Liver (tissue), 9 donors: ENCODE measurements around the gene SLC5A2. TPM values are rescaled to one million over a fixed set of nuclear protein-coding genes. Genes with fewer than 3 reads are reported as not detected.

Experiments used
- DNase-seq: peaks from one replicate; pipeline ENCODE4 v3.0.0-alpha.2; 2017; ENCODE audit warnings: low spot score
- H3K27ac ChIP-seq, 2 donors: one replicate each; pipeline ENCODE4 v1.7.0; 2013; ENCODE audit warnings: inconsistent platforms in 2 of 2, low read length in 2 of 2, control low read depth in 1 of 2, low read depth in 1 of 2, mild to moderate bottlenecking in 1 of 2
- H3K27me3 ChIP-seq, 4 donors: one replicate each; pipeline versions ENCODE4 v1.6.1 to v1.7.0; 2013; ENCODE audit warnings: low read length in 3 of 4, inconsistent platforms in 1 of 4, mild to moderate bottlenecking in 1 of 4, moderate library complexity in 1 of 4; ENCODE audit not compliant: control insufficient read depth in 4 of 4, insufficient read depth in 4 of 4
- H3K36me3 ChIP-seq, 4 donors: one replicate each; pipeline versions ENCODE4 v1.6.1 to v1.7.0; 2013; ENCODE audit warnings: low read length in 3 of 4, mild to moderate bottlenecking in 3 of 4, low read depth in 1 of 4, moderate library complexity in 1 of 4; ENCODE audit not compliant: control insufficient read depth in 4 of 4, insufficient read depth in 3 of 4
- H3K4me1 ChIP-seq, 4 donors: one replicate each; pipeline versions ENCODE4 v1.6.1 to v1.7.0; 2013; ENCODE audit warnings: low read length in 3 of 4, mild to moderate bottlenecking in 3 of 4, moderate library complexity in 1 of 4; ENCODE audit not compliant: control insufficient read depth in 4 of 4, insufficient read depth in 4 of 4
- H3K4me3 ChIP-seq, 3 donors: one replicate each; pipeline versions ENCODE4 v1.6.1 to v1.7.0; 2013; ENCODE audit warnings: low read length in 3 of 3, control low read depth in 1 of 3, low read depth in 1 of 3, mild to moderate bottlenecking in 1 of 3
- H3K9ac ChIP-seq, 2 donors: one replicate each; pipeline ENCODE4 v1.7.0; 2013; ENCODE audit warnings: low read length in 2 of 2, mild to moderate bottlenecking in 2 of 2, moderate library complexity in 2 of 2, control low read depth in 1 of 2, low read depth in 1 of 2
- H3K9me3 ChIP-seq, 4 donors: one replicate each; pipeline versions ENCODE4 v1.6.1 to v1.7.0; 2013; ENCODE audit warnings: low read length in 3 of 4; ENCODE audit not compliant: control insufficient read depth in 4 of 4
- ATF3 ChIP-seq: IDR thresholded peaks from 2 replicates; pipeline ENCODE4 v1.6.1; 2016; ENCODE audit warnings: antibody characterized with exemption
- EGR1 ChIP-seq, 2 donors: IDR thresholded peaks; 2 replicates each; pipeline ENCODE4 v1.6.1; 2016 to 2018; ENCODE audit warnings: antibody characterized with exemption in 2 of 2, low read depth in 2 of 2
- HNF4A ChIP-seq, 2 donors: conservative IDR thresholded peaks; 2 replicates each; pipeline ENCODE4 v1.6.1; 2016; ENCODE audit warnings: antibody characterized with exemption in 2 of 2, mild to moderate bottlenecking in 2 of 2
- JUND ChIP-seq, 2 donors: IDR thresholded peaks; 2 replicates each; pipeline ENCODE4 v1.6.1; 2016; ENCODE audit warnings: antibody characterized with exemption in 2 of 2
- MAX ChIP-seq: IDR thresholded peaks from 2 replicates; pipeline ENCODE4 v1.6.1; 2016; ENCODE audit warnings: antibody characterized with exemption
- NR2F2 ChIP-seq: IDR thresholded peaks from 2 replicates; pipeline ENCODE4 v1.6.1; 2016; ENCODE audit warnings: antibody characterized with exemption
- RAD21 ChIP-seq, 2 donors: IDR thresholded peaks; 2 replicates each; pipeline ENCODE4 v1.6.1; 2016; ENCODE audit warnings: antibody characterized with exemption in 2 of 2, mild to moderate bottlenecking in 2 of 2
- RXRA ChIP-seq, 2 donors: IDR thresholded peaks; 2 replicates each; pipeline ENCODE4 v1.6.1; 2017 to 2018; ENCODE audit warnings: antibody characterized with exemption in 2 of 2, mild to moderate bottlenecking in 1 of 2
- SP1 ChIP-seq: IDR thresholded peaks from 2 replicates; pipeline ENCODE4 v1.6.1; 2018; ENCODE audit warnings: antibody characterized with exemption, mild to moderate bottlenecking
- TAF1 ChIP-seq: conservative IDR thresholded peaks from 2 replicates; pipeline ENCODE4 v1.6.1; 2016; ENCODE audit warnings: antibody characterized with exemption, mild to moderate bottlenecking
- YY1 ChIP-seq: IDR thresholded peaks from 2 replicates; pipeline ENCODE4 v1.6.1; 2016; ENCODE audit warnings: antibody characterized with exemption, mild to moderate bottlenecking
- ZBTB33 ChIP-seq: IDR thresholded peaks from 2 replicates; pipeline ENCODE4 v1.6.1; 2016; ENCODE audit warnings: antibody characterized with exemption
- WGBS: extraction: QIAGEN DNeasy Blood & Tissue Kit; methylation state at CpG from one replicate; pipeline ENCODE4 v1.1.7; 2013; 5-methylcytosine and 5-hydroxymethylcytosine counted together
- polyA plus RNA-seq, 2 donors: library from polyadenylated mRNA; stranded (reverse) in 1 of 2; unstranded in 1 of 2; fragments of 200-250 nt in 1 of 2; fragments of >200 nt in 1 of 2; fragmentation: Nextera tagmentation in 1 of 2; extraction: Ambion mirVana in 1 of 2; gene quantifications; one replicate each; pipeline versions ENCODE4 v1.2.1 to v1.2.3, GENCODE V29; 2013 to 2015
- total RNA-seq, 2 donors: library from RNA; depleted of rRNA; stranded (reverse); fragments of >200 nt; gene quantifications; one replicate each; pipeline ENCODE4 v1.2.3, GENCODE V29; 2014
- TF ChIP-seq, protein P1 (sequence below): IDR thresholded peaks from 2 replicates; pipeline ENCODE4 v1.6.1; 2016; ENCODE audit warnings: antibody characterized with exemption, mild to moderate bottlenecking
- TF ChIP-seq, protein P2 (sequence below): fragments of 150-350 bp; IDR thresholded peaks from 2 replicates; pipeline ENCODE4 v1.5.1; 2017; ENCODE audit warnings: improper control_type of control experiment, low read depth, low read length; ENCODE audit not compliant: missing input control
- donor health status: healthy.
- donor health status: healthy.
- donor health status: healthy.
- donor health status: healthy.
- donor health status: healthy.

SLC5A2 gene
- total and polyA plus RNA-seq, 4 donors = 0.14 to 8.1 (median 0.93) TPM; not detected in 1

GRCh38 chr16:31496670-31497069, 13.7 kb downstream of the SLC5A2 start:
- peaks cover 3 to 17% (median 13%) of the 10 kb centered on the region in 4 donors for H3K4me1 ChIP-seq
- H3K4me3 ChIP-seq = no peak overlapping the region
- no peak overlapping the region for H3K9ac ChIP-seq
- no peak for TF ChIP-seq TAF1
- no peak for TF ChIP-seq MAX
- no peak for TF ChIP-seq EGR1 (IDR thresholded peaks at IDR 0.05; ENCODE audit: low read depth in 2 of 2)
- no peak for TF ChIP-seq HNF4A (conservative IDR thresholded peaks at IDR 0.05)
- TF ChIP-seq YY1 = no peak
- no peak for TF ChIP-seq SP1
- TF ChIP-seq ZBTB33 = no peak
- no peak for TF ChIP-seq RAD21 (IDR thresholded peaks at IDR 0.05)
- no peak for TF ChIP-seq NR2F2
- H3K36me3 ChIP-seq = peaks cover 6 to 59% (median 44%) of the 10 kb centered on the region in 4 donors
- H3K27ac ChIP-seq = no peak overlapping the region
- no peaks in the 10 kb centered on the region for H3K27me3 ChIP-seq
- 95% methylated on average over 10 of the region's 10 CpGs for WGBS
- H3K9me3 ChIP-seq = no peaks in the 10 kb centered on the region
- no peak for DNase-seq

GRCh38 chr16:31498493-31498892, 15.6 kb downstream of the SLC5A2 start:
- H3K9ac ChIP-seq = no peak overlapping the region
- 98% methylated on average over 8 of the region's 8 CpGs for WGBS
- no peak overlapping the region for H3K27ac ChIP-seq
- TF ChIP-seq RXRA (IDR thresholded peaks at IDR 0.05) (no peak), TAF1 (no peak), ZBTB33 (no peak)
- peaks cover 3 to 42% (median 30%) of the 10 kb centered on the region in 4 donors for H3K36me3 ChIP-seq
- DNase-seq = no peak
- no peaks in the 10 kb centered on the region for H3K27me3 ChIP-seq
- no peak overlapping the region for H3K4me3 ChIP-seq
- no peaks in the 10 kb centered on the region for H3K9me3 ChIP-seq
- H3K4me1 ChIP-seq = peaks cover 6 to 35% (median 30%) of the 10 kb centered on the region in 4 donors

GRCh38 chr16:31499928-31500327, 17.0 kb downstream of the SLC5A2 start:
- Histone ChIP-seq H3K27me3 (no peaks in the 10 kb centered on the region), H3K4me1 (peaks cover 7 to 44% (median 36%) of the 10 kb centered on the region in 4 donors), H3K9ac (no peak overlapping the region), H3K4me3 (no peak overlapping the region), H3K36me3 (peaks cover 3 to 42% (median 26%) of the 10 kb centered on the region in 4 donors), H3K27ac (no peak overlapping the region), H3K9me3 (no peaks in the 10 kb centered on the region)
- 83% methylated on average over 8 of the region's 8 CpGs for WGBS
- no peak for TF ChIP-seq YY1
- no peak for TF ChIP-seq HNF4A (conservative IDR thresholded peaks at IDR 0.05)
- no peak for TF ChIP-seq ATF3
- TF ChIP-seq, protein P1, sequence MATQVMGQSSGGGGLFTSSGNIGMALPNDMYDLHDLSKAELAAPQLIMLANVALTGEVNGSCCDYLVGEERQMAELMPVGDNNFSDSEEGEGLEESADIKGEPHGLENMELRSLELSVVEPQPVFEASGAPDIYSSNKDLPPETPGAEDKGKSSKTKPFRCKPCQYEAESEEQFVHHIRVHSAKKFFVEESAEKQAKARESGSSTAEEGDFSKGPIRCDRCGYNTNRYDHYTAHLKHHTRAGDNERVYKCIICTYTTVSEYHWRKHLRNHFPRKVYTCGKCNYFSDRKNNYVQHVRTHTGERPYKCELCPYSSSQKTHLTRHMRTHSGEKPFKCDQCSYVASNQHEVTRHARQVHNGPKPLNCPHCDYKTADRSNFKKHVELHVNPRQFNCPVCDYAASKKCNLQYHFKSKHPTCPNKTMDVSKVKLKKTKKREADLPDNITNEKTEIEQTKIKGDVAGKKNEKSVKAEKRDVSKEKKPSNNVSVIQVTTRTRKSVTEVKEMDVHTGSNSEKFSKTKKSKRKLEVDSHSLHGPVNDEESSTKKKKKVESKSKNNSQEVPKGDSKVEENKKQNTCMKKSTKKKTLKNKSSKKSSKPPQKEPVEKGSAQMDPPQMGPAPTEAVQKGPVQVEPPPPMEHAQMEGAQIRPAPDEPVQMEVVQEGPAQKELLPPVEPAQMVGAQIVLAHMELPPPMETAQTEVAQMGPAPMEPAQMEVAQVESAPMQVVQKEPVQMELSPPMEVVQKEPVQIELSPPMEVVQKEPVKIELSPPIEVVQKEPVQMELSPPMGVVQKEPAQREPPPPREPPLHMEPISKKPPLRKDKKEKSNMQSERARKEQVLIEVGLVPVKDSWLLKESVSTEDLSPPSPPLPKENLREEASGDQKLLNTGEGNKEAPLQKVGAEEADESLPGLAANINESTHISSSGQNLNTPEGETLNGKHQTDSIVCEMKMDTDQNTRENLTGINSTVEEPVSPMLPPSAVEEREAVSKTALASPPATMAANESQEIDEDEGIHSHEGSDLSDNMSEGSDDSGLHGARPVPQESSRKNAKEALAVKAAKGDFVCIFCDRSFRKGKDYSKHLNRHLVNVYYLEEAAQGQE = no peak
- TF ChIP-seq ZBTB33 = no peak
- TF ChIP-seq JUND (IDR thresholded peaks at IDR 0.05) = no peak
- TF ChIP-seq, protein P2, sequence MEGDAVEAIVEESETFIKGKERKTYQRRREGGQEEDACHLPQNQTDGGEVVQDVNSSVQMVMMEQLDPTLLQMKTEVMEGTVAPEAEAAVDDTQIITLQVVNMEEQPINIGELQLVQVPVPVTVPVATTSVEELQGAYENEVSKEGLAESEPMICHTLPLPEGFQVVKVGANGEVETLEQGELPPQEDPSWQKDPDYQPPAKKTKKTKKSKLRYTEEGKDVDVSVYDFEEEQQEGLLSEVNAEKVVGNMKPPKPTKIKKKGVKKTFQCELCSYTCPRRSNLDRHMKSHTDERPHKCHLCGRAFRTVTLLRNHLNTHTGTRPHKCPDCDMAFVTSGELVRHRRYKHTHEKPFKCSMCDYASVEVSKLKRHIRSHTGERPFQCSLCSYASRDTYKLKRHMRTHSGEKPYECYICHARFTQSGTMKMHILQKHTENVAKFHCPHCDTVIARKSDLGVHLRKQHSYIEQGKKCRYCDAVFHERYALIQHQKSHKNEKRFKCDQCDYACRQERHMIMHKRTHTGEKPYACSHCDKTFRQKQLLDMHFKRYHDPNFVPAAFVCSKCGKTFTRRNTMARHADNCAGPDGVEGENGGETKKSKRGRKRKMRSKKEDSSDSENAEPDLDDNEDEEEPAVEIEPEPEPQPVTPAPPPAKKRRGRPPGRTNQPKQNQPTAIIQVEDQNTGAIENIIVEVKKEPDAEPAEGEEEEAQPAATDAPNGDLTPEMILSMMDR = no peak
- no peak for TF ChIP-seq NR2F2
- no peak for TF ChIP-seq RAD21 (IDR thresholded peaks at IDR 0.05)
- TF ChIP-seq MAX = no peak
- no peak for DNase-seq
